ENCODE measurements around the gene TMEM205. TPM values are rescaled to one million over a fixed set of nuclear protein-coding genes. Genes with fewer than 3 reads are reported as not detected.
A peak's percentile ranks its signal among the peaks of the same experiment; 100 is the strongest.

The TMEM205 gene
- total and polyA plus RNA-seq, 7 experiments from 2014 or later: 19.5 to 81.0 (median 33.1) TPM

GRCh38 chr19:11364296-11364904 is 18.3 kb upstream of the TMEM205 start:
- H3K36me3 Mint-ChIP-seq: peaks cover 0 to 22% (median 9%) of the 10 kb centered on the region in 5 donors
- no peaks in the 10 kb centered on the region for H3K27me3 ChIP-seq (ENCODE audit: control insufficient read depth in 2 of 2, insufficient read depth in 2 of 2, low read length in 2 of 2)
- no peak overlapping the region for H3K4me3 ChIP-seq (ENCODE audit: low read length)
- ChIA-PET CTCF (interaction anchor here (1.9 kb wide), 1 partner anchor 10 kb away, joined by 4 read pairs; the partner anchor contains the start of gene SWSAP1), POLR2A (no interaction called here)
- H3K9me3 Mint-ChIP-seq: no peaks in the 10 kb centered on the region
- no peaks in the 10 kb centered on the region for H3K4me1 ChIP-seq (ENCODE audit: control insufficient read depth in 2 of 2, insufficient read depth in 2 of 2, low read length in 2 of 2)
- DNase-seq: peak in 1 of 9 donors; percentile 3
- H3K27me3 Mint-ChIP-seq: no peaks in the 10 kb centered on the region
- H3K36me3 ChIP-seq (ENCODE audit: control insufficient read depth in 2 of 3, insufficient read depth in 3 of 3, low read length in 3 of 3): peaks cover 0 to 40% (median 0%) of the 10 kb centered on the region in 3 experiments
- intact Hi-C loops (cut with micrococcal nuclease): no loop called here
- no peaks in the 10 kb centered on the region for H3K9me3 ChIP-seq (ENCODE audit: control insufficient read depth in 2 of 3, low read length in 3 of 3)
- H3K27ac Mint-ChIP-seq: no peak overlapping the region
- no peak overlapping the region for H3K4me3 Mint-ChIP-seq
- no peak for ATAC-seq
- peaks cover 0 to 2% (median 0%) of the 10 kb centered on the region in 7 donors for H3K4me1 Mint-ChIP-seq
- H3K27ac ChIP-seq (ENCODE audit: low read depth, low read length): no peak overlapping the region

GRCh38 chr19:11363881-11364280 is 17.8 kb upstream of the TMEM205 start:
- Histone ChIP-seq H3K4me1 (ENCODE audit: control insufficient read depth in 2 of 2, insufficient read depth in 2 of 2, low read length in 2 of 2) (no peaks in the 10 kb centered on the region), H3K36me3 (ENCODE audit: control insufficient read depth in 2 of 3, insufficient read depth in 3 of 3, low read length in 3 of 3) (peaks cover 0 to 35% (median 0%) of the 10 kb centered on the region in 3 experiments), H3K27me3 (ENCODE audit: control insufficient read depth in 2 of 2, insufficient read depth in 2 of 2, low read length in 2 of 2) (no peaks in the 10 kb centered on the region), H3K9me3 (ENCODE audit: control insufficient read depth in 2 of 3, low read length in 3 of 3) (no peaks in the 10 kb centered on the region), H3K27ac (ENCODE audit: low read depth, low read length) (no peak overlapping the region), H3K4me3 (ENCODE audit: low read length) (no peak overlapping the region)
- Mint-ChIP-seq H3K4me1 (peaks cover 0 to 2% (median 0%) of the 10 kb centered on the region in 7 donors), H3K27me3 (peaks cover 0 to 1% (median 0%) of the 10 kb centered on the region in 5 donors), H3K27ac (no peak overlapping the region), H3K4me3 (no peak overlapping the region), H3K9me3 (no peaks in the 10 kb centered on the region), H3K36me3 (peaks cover 0 to 17% (median 6%) of the 10 kb centered on the region in 5 donors)
- ChIA-PET POLR2A (no interaction called here), CTCF (interaction anchor here (1.9 kb wide), 1 partner anchor 11 kb away, joined by 4 read pairs; the partner anchor contains the start of gene SWSAP1)
- ATAC-seq: no peak
- no peak for DNase-seq
- intact Hi-C loops (cut with micrococcal nuclease): no loop called here

- Histone ChIP-seq H3K36me3 (ENCODE audit: control insufficient read depth in 2 of 3, insufficient read depth in 3 of 3, low read length in 3 of 3) (peaks cover 0 to 26% (median 0%) of the 10 kb centered on the region in 3 experiments), H3K27ac (ENCODE audit: low read depth, low read length) (no peak overlapping the region), H3K4me1 (ENCODE audit: control insufficient read depth in 2 of 2, insufficient read depth in 2 of 2, low read length in 2 of 2) (no peaks in the 10 kb centered on the region), H3K27me3 (ENCODE audit: control insufficient read depth in 2 of 2, insufficient read depth in 2 of 2, low read length in 2 of 2) (no peaks in the 10 kb centered on the region), H3K4me3 (ENCODE audit: low read length) (no peak overlapping the region), H3K9me3 (ENCODE audit: control insufficient read depth in 2 of 3, low read length in 3 of 3) (no peaks in the 10 kb centered on the region)
- ATAC-seq (no peak), DNase-seq (no peak)
- Mint-ChIP-seq H3K27ac (no peak overlapping the region), H3K4me3 (no peak overlapping the region), H3K36me3 (peaks cover 0 to 9% (median 0%) of the 10 kb centered on the region in 5 donors), H3K27me3 (peaks cover 0 to 4% (median 0%) of the 10 kb centered on the region in 5 donors), H3K9me3 (peaks cover 0 to 3% (median 0%) of the 10 kb centered on the region in 11 donors), H3K4me1 (peaks cover 0 to 7% (median 0%) of the 10 kb centered on the region in 7 donors)
- intact Hi-C loops (cut with micrococcal nuclease): no loop called here
- ChIA-PET CTCF (interaction anchor here (1.9 kb wide), 1 partner anchor 13 kb away, joined by 4 read pairs; the partner anchor contains the start of gene SWSAP1), POLR2A (interaction anchor here (1.9 kb wide), 1 partner anchor 12 kb away, joined by 6 read pairs; the partner anchor contains the start of gene SWSAP1)
Measured at GRCh38 chr19:11361771-11362731, 16.0 kb upstream of the TMEM205 start.

- Mint-ChIP-seq H3K27ac (no peak overlapping the region), H3K27me3 (peaks cover 0 to 10% (median 2%) of the 10 kb centered on the region in 5 donors), H3K36me3 (peaks cover 0 to 9% (median 0%) of the 10 kb centered on the region in 5 donors), H3K4me1 (peaks cover 2 to 9% (median 4%) of the 10 kb centered on the region in 7 donors), H3K4me3 (no peak overlapping the region), H3K9me3 (peaks cover 0 to 5% (median 0%) of the 10 kb centered on the region in 11 donors)
- intact Hi-C loops (cut with micrococcal nuclease): no loop called here
- ChIA-PET CTCF (interaction anchor here (0.6 kb wide), 1 partner anchor 43 kb away, joined by 3 read pairs; no protein-coding TSS in a partner anchor), POLR2A (interaction anchor here (1.9 kb wide), 1 partner anchor 13 kb away, joined by 6 read pairs; the partner anchor contains the start of gene SWSAP1)
- no peak overlapping the region for H3K4me3 ChIP-seq (ENCODE audit: low read length)
- H3K36me3 ChIP-seq (ENCODE audit: control insufficient read depth in 2 of 3, insufficient read depth in 3 of 3, low read length in 3 of 3): peaks cover 0 to 26% (median 0%) of the 10 kb centered on the region in 3 experiments
- peaks cover 0 to under 1% of the 10 kb centered on the region in 2 donors for H3K27me3 ChIP-seq (ENCODE audit: control insufficient read depth in 2 of 2, insufficient read depth in 2 of 2, low read length in 2 of 2)
- no peaks in the 10 kb centered on the region for H3K4me1 ChIP-seq (ENCODE audit: control insufficient read depth in 2 of 2, insufficient read depth in 2 of 2, low read length in 2 of 2)
- H3K9me3 ChIP-seq (ENCODE audit: control insufficient read depth in 2 of 3, low read length in 3 of 3): no peaks in the 10 kb centered on the region
- DNase-seq (no peak), ATAC-seq (no peak)
- no peak overlapping the region for H3K27ac ChIP-seq (ENCODE audit: low read depth, low read length)
Measured at GRCh38 chr19:11361037-11361770, 15.1 kb upstream of the TMEM205 start.

- POLR2A ChIA-PET: interaction anchor here (0.8 kb wide), 1 partner anchor 16 kb away, joined by 3 read pairs; no protein-coding TSS in a partner anchor
- H3K4me1 Mint-ChIP-seq: peaks cover 9 to 16% (median 12%) of the 10 kb centered on the region in 7 donors
- intact Hi-C loops (cut with micrococcal nuclease): no loop called here
- no peak overlapping the region for H3K27ac Mint-ChIP-seq
- Histone ChIP-seq H3K27ac (ENCODE audit: low read depth, low read length) (no peak overlapping the region), H3K4me1 (ENCODE audit: control insufficient read depth in 2 of 2, insufficient read depth in 2 of 2, low read length in 2 of 2) (peaks cover 3 to 4% of the 10 kb centered on the region in 2 donors), H3K4me3 (ENCODE audit: low read length) (no peak overlapping the region), H3K9me3 (ENCODE audit: control insufficient read depth in 2 of 3, low read length in 3 of 3) (no peaks in the 10 kb centered on the region), H3K27me3 (ENCODE audit: control insufficient read depth in 2 of 2, insufficient read depth in 2 of 2, low read length in 2 of 2) (peaks cover 0 to 6% of the 10 kb centered on the region in 2 donors), H3K36me3 (ENCODE audit: control insufficient read depth in 2 of 3, insufficient read depth in 3 of 3, low read length in 3 of 3) (peaks cover 0 to 11% (median 0%) of the 10 kb centered on the region in 3 experiments)
- H3K27me3 Mint-ChIP-seq: peaks cover 0 to 17% (median 7%) of the 10 kb centered on the region in 5 donors
- H3K36me3 Mint-ChIP-seq: peaks cover 0 to 4% (median 0%) of the 10 kb centered on the region in 5 donors
- peak overlapping the region in 1 of 10 donors; percentile 14 for H3K4me3 Mint-ChIP-seq
- DNase-seq (no peak), ATAC-seq (no peak)
- peaks cover 0 to 5% (median 0%) of the 10 kb centered on the region in 11 donors for H3K9me3 Mint-ChIP-seq
- CTCF ChIA-PET: no interaction called here
Measured at GRCh38 chr19:11359421-11359820, 13.4 kb upstream of the TMEM205 start.

Data from naive thymus-derived CD4-positive, alpha-beta T cell (primary cell).